ENCODE data around the gene IFI16. TPM values are rescaled to one million over a fixed set of nuclear protein-coding genes. Genes with fewer than 3 reads are reported as not detected.

IFI16 gene
- total and polyA plus RNA-seq, 2 donors (not counting 3 experiments of a cell fraction or from before 2014, with no cell fraction given) = 52.8 to 183 TPM

GRCh38 chr1:159077120-159077961, 67.6 kb downstream of the IFI16 start:
- Histone ChIP-seq H3K27ac (ENCODE audit: insufficient read depth, low read depth, low read length) (no peak overlapping the region), H3K9me3 (replicated peaks; ENCODE audit: control insufficient read depth, insufficient read depth, low read length) (no peaks in the 10 kb centered on the region), H3K4me2 (ENCODE audit: insufficient read depth, low read length) (no peak overlapping the region), H2AFZ (ENCODE audit: low read depth, low read length) (no peak overlapping the region), H3K36me3 (ENCODE audit: control insufficient read depth in 2 of 2, extremely low read depth in 1 of 2, insufficient read depth in 2 of 2, low read length in 2 of 2) (no peaks in the 10 kb centered on the region), H3K79me2 (ENCODE audit: control insufficient read depth, insufficient read depth, low read length) (no peaks in the 10 kb centered on the region), H3K4me3 (replicated peaks in 1 of 3; ENCODE audit: insufficient read depth in 1 of 3, low read depth in 1 of 3, low read length in 3 of 3) (no peak overlapping the region), H3K27me3 (ENCODE audit: control insufficient read depth in 2 of 2, insufficient read depth in 2 of 2, low read length in 2 of 2) (peaks cover 20 to 43% of the 10 kb centered on the region in 2 experiments), H3K4me1 (ENCODE audit: control insufficient read depth, extremely low read depth, insufficient read depth, low read length) (no peaks in the 10 kb centered on the region), H3K9ac (replicated peaks; ENCODE audit: extremely low read depth, insufficient read depth, low read length) (no peak overlapping the region), H4K20me1 (replicated peaks; ENCODE audit: control insufficient read depth, extremely low read depth, insufficient read depth, low read length) (no peaks in the 10 kb centered on the region), H3K9me1 (replicated peaks; ENCODE audit: control insufficient read depth, extremely low read depth, insufficient read depth, low read length) (no peaks in the 10 kb centered on the region)
- DNase-seq (ENCODE audit: low read depth, low spot score) = no peak
- dilution Hi-C loops (cut with MboI; ENCODE audit: extremely low pct_ligation_motif_present, low sequenced_read_pairs) = no loop called here
- POLR2A ChIA-PET = no interaction called here
- no peak for TF ChIP-seq POLR2AphosphoS5 (IDR thresholded peaks at IDR 0.05; ENCODE audit: insufficient read depth, low read depth, low read length)
- TF ChIP-seq GATA2 (IDR thresholded peaks at IDR 0.05; ENCODE audit: insufficient read depth, insufficient read length, low read depth, low read length) = no peak
- no peak for TF ChIP-seq CTCF (IDR thresholded peaks at IDR 0.05; ENCODE audit: extremely low read depth in 1 of 2, insufficient read depth in 1 of 2, low read depth in 1 of 2, low read length in 2 of 2)
- TF ChIP-seq POLR2A (IDR thresholded peaks at IDR 0.05; ENCODE audit: low read depth, low read length) = no peak
- TF ChIP-seq MAX (IDR thresholded peaks at IDR 0.05; ENCODE audit: insufficient read depth, insufficient read length) = no peak
- no peak for TF ChIP-seq MYC (IDR thresholded peaks at IDR 0.05; ENCODE audit: low read depth, low read length)
- no peak for TF ChIP-seq FOS (IDR thresholded peaks at IDR 0.05; ENCODE audit: borderline replicate concordance, insufficient read depth, low read length)
- TF ChIP-seq EZH2 (IDR thresholded peaks at IDR 0.05; ENCODE audit: borderline replicate concordance, low read depth, low read length, severe bottlenecking) = no peak
- TF ChIP-seq JUN (IDR thresholded peaks at IDR 0.05; ENCODE audit: borderline replicate concordance, insufficient read depth, insufficient read length, low read depth) = no peak
- CTCF ChIA-PET = interaction anchor here (1.4 to 3.7 kb wide), 2 partner anchors 11 to 874 kb away, joined by 3 to 14 read pairs; no protein-coding TSS in a partner anchor
- no TSS peak for BruUV-seq (replicated peaks)
- intact Hi-C loops (cut with micrococcal nuclease) = no loop called here
- FAIRE-seq = no peak

Measured in endothelial cell of umbilical vein (primary cell).